Pulmonary artery endothelial cell (primary cell): Measurements from ENCODE around the gene EDA. TPM values are rescaled to one million over a fixed set of nuclear protein-coding genes. Genes with fewer than 3 reads are reported as not detected.
"Not testable (repeated sequence)": the region's sequence is repeated elsewhere in the genome, so short reads cannot be mapped to it uniquely, and the experiment has no call there.

Experiments used
- DNase-seq: peaks from one replicate; pipeline ENCODE4 v3.0.0-alpha.2; 2011; ENCODE audit warnings: low read depth, low spot score
- total RNA-seq: library from RNA; depleted of rRNA; stranded (reverse); fragments of >200 nt; gene quantifications from 2 replicates; pipeline ENCODE4 v1.2.3, GENCODE V29; 2014

Gene EDA
- total RNA-seq, 1 donor from 2014 or later: 0.92 TPM

GRCh38 chrX:69948276-69948797 is 332.4 kb downstream of the EDA start:
- no peak for DNase-seq

- no peak for DNase-seq
Measured at GRCh38 chrX:69951753-69952152, 335.8 kb downstream of the EDA start.

- no peak for DNase-seq
Measured at GRCh38 chrX:69959712-69960111, 343.8 kb downstream of the EDA start.

GRCh38 chrX:69961365-69962072 is 345.6 kb downstream of the EDA start:
- DNase-seq: no peak

- no peak for DNase-seq
Measured at GRCh38 chrX:69968950-69969349, 353.0 kb downstream of the EDA start.

- DNase-seq: no peak
Measured at GRCh38 chrX:69969460-69969859, 353.5 kb downstream of the EDA start.

- DNase-seq: no peak
Measured at GRCh38 chrX:69987691-69988090, 371.8 kb downstream of the EDA start.

- peak; percentile 40 for DNase-seq
Measured at GRCh38 chrX:69988955-69989394, 373.1 kb downstream of the EDA start.

GRCh38 chrX:69991685-69992084 is 375.8 kb downstream of the EDA start:
- DNase-seq: no peak

GRCh38 chrX:69993494-69993893 is 377.6 kb downstream of the EDA start:
- DNase-seq: no peak

- DNase-seq: no peak
Measured at GRCh38 chrX:69995362-69996112, 379.6 kb downstream of the EDA start.

- no peak for DNase-seq
Measured at GRCh38 chrX:69996113-69996468, 380.2 kb downstream of the EDA start.

- not testable (repeated sequence) for DNase-seq
Measured at GRCh38 chrX:69998299-69998698, 382.4 kb downstream of the EDA start.

GRCh38 chrX:70001269-70001668 is 385.4 kb downstream of the EDA start:
- no peak for DNase-seq

GRCh38 chrX:70001708-70002341 is 385.9 kb downstream of the EDA start:
- no peak for DNase-seq

GRCh38 chrX:70007946-70008345 is 392.0 kb downstream of the EDA start:
- no peak for DNase-seq

- DNase-seq: no peak
Measured at GRCh38 chrX:70009049-70009448, 393.1 kb downstream of the EDA start.

GRCh38 chrX:70009970-70010369 is 394.1 kb downstream of the EDA start:
- no peak for DNase-seq

- DNase-seq: no peak
Measured at GRCh38 chrX:70012756-70013155, 396.8 kb downstream of the EDA start.

GRCh38 chrX:70013466-70014381 is 397.8 kb downstream of the EDA start:
- DNase-seq: no peak

- DNase-seq: no peak
Measured at GRCh38 chrX:70016513-70016912, 400.6 kb downstream of the EDA start.
